GM23338 (cell line): Measurements from ENCODE around the gene DCAF12. TPM values are rescaled to one million over a fixed set of nuclear protein-coding genes. Genes with fewer than 3 reads are reported as not detected.

Experiments
- ATAC-seq: fragments of 200-7000 bp; cut with Tn5 transposase; 3 replicates; pipeline ENCODE4 v1.9.1; 2020
- DNase-seq: peaks from one replicate; pipeline ENCODE4 v3.0.0-alpha.2; 2015; ENCODE audit warnings: low spot score
- H2AFZ ChIP-seq: fragments of 200-600 bp; sonication (generic); 2 replicates; pipeline ENCODE4 v1.8.0; 2016; ENCODE audit warnings: antibody characterized with exemption, mild to moderate bottlenecking, moderate library complexity
- H3F3A ChIP-seq: fragments of 200-600 bp; sonication (generic); replicated peaks from 2 replicates; pipeline ENCODE4 v1.8.0; 2017; ENCODE audit warnings: antibody characterized with exemption, mixed run types, low read depth
- H3K27ac ChIP-seq: fragments of 200-600 bp; sonication (generic); 2 replicates; pipeline ENCODE4 v1.6.1; 2016; ENCODE audit warnings: low read depth
- H3K27me3 ChIP-seq: fragments of 200-600 bp; sonication (generic); 2 replicates; pipeline ENCODE4 v1.8.0; 2016; ENCODE audit warnings: mild to moderate bottlenecking, mixed run types, moderate library complexity; ENCODE audit not compliant: insufficient read depth
- H3K36me3 ChIP-seq: fragments of 200-600 bp; sonication (generic); 2 replicates; pipeline ENCODE4 v1.8.0; 2016; ENCODE audit warnings: mild to moderate bottlenecking; ENCODE audit not compliant: insufficient read depth
- H3K4me1 ChIP-seq: fragments of 200-600 bp; sonication (generic); 2 replicates; pipeline ENCODE4 v1.8.0; 2016; ENCODE audit warnings: mild to moderate bottlenecking, moderate library complexity; ENCODE audit not compliant: insufficient read depth
- H3K4me2 ChIP-seq: fragments of 200-600 bp; sonication (generic); 2 replicates; pipeline ENCODE4 v1.7.1; 2017; ENCODE audit warnings: mixed run types
- H3K4me3 ChIP-seq: fragments of 200-600 bp; sonication (generic); 2 replicates; pipeline ENCODE4 v1.6.1; 2016; ENCODE audit warnings: mixed run types
- H3K79me2 ChIP-seq: fragments of 200-600 bp; sonication (generic); replicated peaks from 2 replicates; pipeline ENCODE4 v1.8.0; 2017; ENCODE audit warnings: mild to moderate bottlenecking; ENCODE audit not compliant: insufficient read depth
- H3K9me2 ChIP-seq: fragments of 200-600 bp; sonication (generic); 2 replicates; pipeline ENCODE4 v1.8.0; 2017; ENCODE audit not compliant: insufficient read depth
- H4K20me1 ChIP-seq: fragments of 200-600 bp; sonication (generic); replicated peaks from 2 replicates; pipeline ENCODE4 v1.8.0; 2017; ENCODE audit warnings: mild to moderate bottlenecking; ENCODE audit not compliant: insufficient read depth
- H3K27ac Mint-ChIP-seq: 2 replicates; pipeline ENCODE4 v1.8.0; 2020; ENCODE audit warnings: inconsistent platforms, mild to moderate bottlenecking, moderate library complexity, mixed read lengths
- H3K27me3 Mint-ChIP-seq: 3 replicates; pipeline ENCODE4 v1.8.0; 2022; ENCODE audit warnings: low read depth, mild to moderate bottlenecking, moderate library complexity, mixed read lengths, inconsistent platforms; ENCODE audit not compliant: insufficient read depth, poor library complexity
- H3K36me3 Mint-ChIP-seq: 3 replicates; pipeline ENCODE4 v1.8.0; 2021; ENCODE audit warnings: low read depth, mild to moderate bottlenecking, inconsistent platforms, moderate library complexity, mixed read lengths
- H3K4me1 Mint-ChIP-seq: 3 replicates; pipeline ENCODE4 v1.8.0; 2020; ENCODE audit warnings: mild to moderate bottlenecking, inconsistent platforms, mixed read lengths
- H3K4me3 Mint-ChIP-seq: 3 replicates; pipeline ENCODE4 v1.8.0; 2021; ENCODE audit warnings: moderate library complexity, mild to moderate bottlenecking, inconsistent platforms, mixed read lengths
- H3K9me3 Mint-ChIP-seq: 3 replicates; pipeline ENCODE4 v1.8.0; 2020; ENCODE audit warnings: moderate library complexity, mild to moderate bottlenecking, inconsistent platforms, mixed read lengths
- CREB1 ChIP-seq: fragments of 250-450 bp; sonication (Bioruptor Pico); IDR thresholded peaks from 2 replicates; pipeline ENCODE4 v1.5.0; 2020; ENCODE audit warnings: low read depth, mild to moderate bottlenecking, moderate library complexity
- EZH2 ChIP-seq: fragments of 200-600 bp; sonication (generic); IDR thresholded peaks from one replicate; pipeline ENCODE4 v1.8.0; 2017; ENCODE audit warnings: antibody characterized with exemption, mild to moderate bottlenecking, low read depth; ENCODE audit not compliant: unreplicated experiment
- EZH2phosphoT487 ChIP-seq: fragments of 200-600 bp; sonication (generic); IDR thresholded peaks from one replicate; pipeline ENCODE4 v1.8.1; 2018; ENCODE audit warnings: antibody characterized with exemption; ENCODE audit not compliant: unreplicated experiment
- JUNB ChIP-seq: IDR thresholded peaks from one replicate; pipeline ENCODE4 v1.6.1; 2016; ENCODE audit warnings: antibody characterized with exemption; ENCODE audit not compliant: unreplicated experiment
- NANOG ChIP-seq: IDR thresholded peaks from 2 replicates; pipeline ENCODE4 v1.6.1; 2016; ENCODE audit warnings: antibody characterized with exemption, borderline replicate concordance
- POLR2AphosphoS5 ChIP-seq: IDR thresholded peaks from 2 replicates; pipeline ENCODE4 v1.6.1; 2016; ENCODE audit warnings: antibody characterized with exemption, low read depth
- STAT1 ChIP-seq: IDR thresholded peaks from one replicate; pipeline ENCODE4 v1.6.1; 2016; ENCODE audit warnings: antibody characterized with exemption; ENCODE audit not compliant: unreplicated experiment
- polyA plus RNA-seq: library from polyadenylated mRNA; unstranded; fragments of >200 nt; fragmentation: Nextera tagmentation; extraction: Ambion mirVana; gene quantifications from 2 replicates; pipeline ENCODE4 v1.2.1, GENCODE V29; 2016
- total RNA-seq: library from RNA; depleted of rRNA; stranded (reverse); fragments of >200 nt; shearing (Covaris generic); gene quantifications from 2 replicates; pipeline ENCODE4 v1.2.3, GENCODE V29; 2014
- TF ChIP-seq, protein P1 (sequence below): IDR thresholded peaks from one replicate; pipeline ENCODE4 v1.6.1; 2018; ENCODE audit warnings: antibody characterized with exemption; ENCODE audit not compliant: unreplicated experiment
- TF ChIP-seq, protein P2 (sequence below): IDR thresholded peaks from 2 replicates; pipeline ENCODE4 v1.6.1; 2016; ENCODE audit warnings: antibody characterized with exemption
- TF ChIP-seq, protein P3 (sequence below), 2 experiments: fragments of 200-600 bp in 1 of 2; sonication (generic) in 1 of 2; conservative IDR thresholded peaks; 2 replicates each; pipeline versions ENCODE4 v1.5.1 to v1.6.1; 2016 to 2017; ENCODE audit warnings: antibody characterized with exemption in 2 of 2, low read depth in 2 of 2, mild to moderate bottlenecking in 2 of 2, moderate library complexity in 1 of 2
- TF ChIP-seq, protein P4 (sequence below): fragments of 250-450 bp; sonication (Bioruptor Pico); IDR thresholded peaks from 2 replicates; pipeline ENCODE4 v1.5.0; 2020; ENCODE audit warnings: mild to moderate bottlenecking, moderate library complexity

The DCAF12 gene
- total and polyA plus RNA-seq, 2 experiments from 2014 or later = 9.5 to 20.7 TPM

DNA sequence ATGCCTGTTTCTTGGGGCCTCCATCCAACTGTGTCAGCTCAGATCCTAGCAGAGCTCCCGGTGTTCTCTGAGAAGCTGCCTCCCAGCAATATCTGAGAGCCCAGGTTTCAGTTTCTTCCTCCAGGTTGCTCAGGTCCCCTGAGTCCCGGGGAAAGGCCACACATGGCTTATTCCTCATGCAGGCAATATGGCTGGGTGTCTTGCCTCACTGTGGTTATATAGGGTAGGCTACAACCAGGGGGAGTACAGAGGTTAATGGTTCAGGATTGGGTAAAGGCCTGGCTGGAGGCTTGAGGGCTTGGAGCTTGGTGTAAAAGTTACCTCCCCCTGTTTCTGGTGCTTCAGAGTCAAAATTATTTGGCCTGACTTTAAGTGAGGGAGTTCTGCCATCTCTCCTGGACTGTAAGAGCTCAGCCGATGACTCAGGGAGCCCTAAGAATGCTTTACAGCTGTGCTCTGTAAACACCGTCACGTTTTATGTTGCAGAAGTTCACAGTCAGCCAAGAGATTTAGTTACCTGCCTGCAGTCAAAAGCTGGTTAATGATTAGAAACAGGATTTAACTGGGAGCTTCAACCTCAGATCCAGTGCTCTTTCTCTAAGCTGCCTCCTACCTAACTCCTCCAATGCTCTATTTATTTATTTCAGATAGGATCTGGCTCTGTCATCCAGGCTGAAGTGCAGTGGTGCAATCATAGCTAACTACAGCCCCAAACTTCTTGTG is 53.5 kb downstream of the DCAF12 start:
- peaks cover 15% of the 10 kb centered on the region for H3K4me1 Mint-ChIP-seq
- peak overlapping the region; percentile 83 for H3K27ac Mint-ChIP-seq
- no peaks in the 10 kb centered on the region for H3K27me3 ChIP-seq
- H3K36me3 Mint-ChIP-seq = no peaks in the 10 kb centered on the region
- H3K9me2 ChIP-seq = no peaks in the 10 kb centered on the region
- peak overlapping the region; percentile 92 for H2AFZ ChIP-seq
- H3K4me3 Mint-ChIP-seq = no peak overlapping the region
- no peak overlapping the region; the same call in 1 of the 2 replicates for H3K4me2 ChIP-seq
- no peaks in the 10 kb centered on the region for H3K9me3 Mint-ChIP-seq
- peaks cover 10% of the 10 kb centered on the region for H3K27me3 Mint-ChIP-seq
- DNase-seq (no peak), ATAC-seq (peak; percentile 27)
- no peaks in the 10 kb centered on the region for H3K79me2 ChIP-seq
- H4K20me1 ChIP-seq = no peaks in the 10 kb centered on the region
- H3K4me1 ChIP-seq = peaks cover 9% of the 10 kb centered on the region; the same call in 1 of the 2 replicates
- H3F3A ChIP-seq = 0 out of 2 replicates have a peak, but pooled peaks cover 4% of the 10 kb centered on the region
- no peak overlapping the region for H3K4me3 ChIP-seq
- TF ChIP-seq, protein P1, sequence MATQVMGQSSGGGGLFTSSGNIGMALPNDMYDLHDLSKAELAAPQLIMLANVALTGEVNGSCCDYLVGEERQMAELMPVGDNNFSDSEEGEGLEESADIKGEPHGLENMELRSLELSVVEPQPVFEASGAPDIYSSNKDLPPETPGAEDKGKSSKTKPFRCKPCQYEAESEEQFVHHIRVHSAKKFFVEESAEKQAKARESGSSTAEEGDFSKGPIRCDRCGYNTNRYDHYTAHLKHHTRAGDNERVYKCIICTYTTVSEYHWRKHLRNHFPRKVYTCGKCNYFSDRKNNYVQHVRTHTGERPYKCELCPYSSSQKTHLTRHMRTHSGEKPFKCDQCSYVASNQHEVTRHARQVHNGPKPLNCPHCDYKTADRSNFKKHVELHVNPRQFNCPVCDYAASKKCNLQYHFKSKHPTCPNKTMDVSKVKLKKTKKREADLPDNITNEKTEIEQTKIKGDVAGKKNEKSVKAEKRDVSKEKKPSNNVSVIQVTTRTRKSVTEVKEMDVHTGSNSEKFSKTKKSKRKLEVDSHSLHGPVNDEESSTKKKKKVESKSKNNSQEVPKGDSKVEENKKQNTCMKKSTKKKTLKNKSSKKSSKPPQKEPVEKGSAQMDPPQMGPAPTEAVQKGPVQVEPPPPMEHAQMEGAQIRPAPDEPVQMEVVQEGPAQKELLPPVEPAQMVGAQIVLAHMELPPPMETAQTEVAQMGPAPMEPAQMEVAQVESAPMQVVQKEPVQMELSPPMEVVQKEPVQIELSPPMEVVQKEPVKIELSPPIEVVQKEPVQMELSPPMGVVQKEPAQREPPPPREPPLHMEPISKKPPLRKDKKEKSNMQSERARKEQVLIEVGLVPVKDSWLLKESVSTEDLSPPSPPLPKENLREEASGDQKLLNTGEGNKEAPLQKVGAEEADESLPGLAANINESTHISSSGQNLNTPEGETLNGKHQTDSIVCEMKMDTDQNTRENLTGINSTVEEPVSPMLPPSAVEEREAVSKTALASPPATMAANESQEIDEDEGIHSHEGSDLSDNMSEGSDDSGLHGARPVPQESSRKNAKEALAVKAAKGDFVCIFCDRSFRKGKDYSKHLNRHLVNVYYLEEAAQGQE = no peak
- TF ChIP-seq EZH2 = no peak
- TF ChIP-seq CREB1 (CRISPR knock-in tag) = no peak
- TF ChIP-seq, protein P2, sequence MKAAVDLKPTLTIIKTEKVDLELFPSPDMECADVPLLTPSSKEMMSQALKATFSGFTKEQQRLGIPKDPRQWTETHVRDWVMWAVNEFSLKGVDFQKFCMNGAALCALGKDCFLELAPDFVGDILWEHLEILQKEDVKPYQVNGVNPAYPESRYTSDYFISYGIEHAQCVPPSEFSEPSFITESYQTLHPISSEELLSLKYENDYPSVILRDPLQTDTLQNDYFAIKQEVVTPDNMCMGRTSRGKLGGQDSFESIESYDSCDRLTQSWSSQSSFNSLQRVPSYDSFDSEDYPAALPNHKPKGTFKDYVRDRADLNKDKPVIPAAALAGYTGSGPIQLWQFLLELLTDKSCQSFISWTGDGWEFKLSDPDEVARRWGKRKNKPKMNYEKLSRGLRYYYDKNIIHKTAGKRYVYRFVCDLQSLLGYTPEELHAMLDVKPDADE = no peak
- TF ChIP-seq, protein P3, sequence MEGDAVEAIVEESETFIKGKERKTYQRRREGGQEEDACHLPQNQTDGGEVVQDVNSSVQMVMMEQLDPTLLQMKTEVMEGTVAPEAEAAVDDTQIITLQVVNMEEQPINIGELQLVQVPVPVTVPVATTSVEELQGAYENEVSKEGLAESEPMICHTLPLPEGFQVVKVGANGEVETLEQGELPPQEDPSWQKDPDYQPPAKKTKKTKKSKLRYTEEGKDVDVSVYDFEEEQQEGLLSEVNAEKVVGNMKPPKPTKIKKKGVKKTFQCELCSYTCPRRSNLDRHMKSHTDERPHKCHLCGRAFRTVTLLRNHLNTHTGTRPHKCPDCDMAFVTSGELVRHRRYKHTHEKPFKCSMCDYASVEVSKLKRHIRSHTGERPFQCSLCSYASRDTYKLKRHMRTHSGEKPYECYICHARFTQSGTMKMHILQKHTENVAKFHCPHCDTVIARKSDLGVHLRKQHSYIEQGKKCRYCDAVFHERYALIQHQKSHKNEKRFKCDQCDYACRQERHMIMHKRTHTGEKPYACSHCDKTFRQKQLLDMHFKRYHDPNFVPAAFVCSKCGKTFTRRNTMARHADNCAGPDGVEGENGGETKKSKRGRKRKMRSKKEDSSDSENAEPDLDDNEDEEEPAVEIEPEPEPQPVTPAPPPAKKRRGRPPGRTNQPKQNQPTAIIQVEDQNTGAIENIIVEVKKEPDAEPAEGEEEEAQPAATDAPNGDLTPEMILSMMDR (conservative IDR thresholded peaks at IDR 0.05; ENCODE audit: low read depth in 2 of 2) = no peak
- no peak for TF ChIP-seq NANOG
- TF ChIP-seq, protein P4, sequence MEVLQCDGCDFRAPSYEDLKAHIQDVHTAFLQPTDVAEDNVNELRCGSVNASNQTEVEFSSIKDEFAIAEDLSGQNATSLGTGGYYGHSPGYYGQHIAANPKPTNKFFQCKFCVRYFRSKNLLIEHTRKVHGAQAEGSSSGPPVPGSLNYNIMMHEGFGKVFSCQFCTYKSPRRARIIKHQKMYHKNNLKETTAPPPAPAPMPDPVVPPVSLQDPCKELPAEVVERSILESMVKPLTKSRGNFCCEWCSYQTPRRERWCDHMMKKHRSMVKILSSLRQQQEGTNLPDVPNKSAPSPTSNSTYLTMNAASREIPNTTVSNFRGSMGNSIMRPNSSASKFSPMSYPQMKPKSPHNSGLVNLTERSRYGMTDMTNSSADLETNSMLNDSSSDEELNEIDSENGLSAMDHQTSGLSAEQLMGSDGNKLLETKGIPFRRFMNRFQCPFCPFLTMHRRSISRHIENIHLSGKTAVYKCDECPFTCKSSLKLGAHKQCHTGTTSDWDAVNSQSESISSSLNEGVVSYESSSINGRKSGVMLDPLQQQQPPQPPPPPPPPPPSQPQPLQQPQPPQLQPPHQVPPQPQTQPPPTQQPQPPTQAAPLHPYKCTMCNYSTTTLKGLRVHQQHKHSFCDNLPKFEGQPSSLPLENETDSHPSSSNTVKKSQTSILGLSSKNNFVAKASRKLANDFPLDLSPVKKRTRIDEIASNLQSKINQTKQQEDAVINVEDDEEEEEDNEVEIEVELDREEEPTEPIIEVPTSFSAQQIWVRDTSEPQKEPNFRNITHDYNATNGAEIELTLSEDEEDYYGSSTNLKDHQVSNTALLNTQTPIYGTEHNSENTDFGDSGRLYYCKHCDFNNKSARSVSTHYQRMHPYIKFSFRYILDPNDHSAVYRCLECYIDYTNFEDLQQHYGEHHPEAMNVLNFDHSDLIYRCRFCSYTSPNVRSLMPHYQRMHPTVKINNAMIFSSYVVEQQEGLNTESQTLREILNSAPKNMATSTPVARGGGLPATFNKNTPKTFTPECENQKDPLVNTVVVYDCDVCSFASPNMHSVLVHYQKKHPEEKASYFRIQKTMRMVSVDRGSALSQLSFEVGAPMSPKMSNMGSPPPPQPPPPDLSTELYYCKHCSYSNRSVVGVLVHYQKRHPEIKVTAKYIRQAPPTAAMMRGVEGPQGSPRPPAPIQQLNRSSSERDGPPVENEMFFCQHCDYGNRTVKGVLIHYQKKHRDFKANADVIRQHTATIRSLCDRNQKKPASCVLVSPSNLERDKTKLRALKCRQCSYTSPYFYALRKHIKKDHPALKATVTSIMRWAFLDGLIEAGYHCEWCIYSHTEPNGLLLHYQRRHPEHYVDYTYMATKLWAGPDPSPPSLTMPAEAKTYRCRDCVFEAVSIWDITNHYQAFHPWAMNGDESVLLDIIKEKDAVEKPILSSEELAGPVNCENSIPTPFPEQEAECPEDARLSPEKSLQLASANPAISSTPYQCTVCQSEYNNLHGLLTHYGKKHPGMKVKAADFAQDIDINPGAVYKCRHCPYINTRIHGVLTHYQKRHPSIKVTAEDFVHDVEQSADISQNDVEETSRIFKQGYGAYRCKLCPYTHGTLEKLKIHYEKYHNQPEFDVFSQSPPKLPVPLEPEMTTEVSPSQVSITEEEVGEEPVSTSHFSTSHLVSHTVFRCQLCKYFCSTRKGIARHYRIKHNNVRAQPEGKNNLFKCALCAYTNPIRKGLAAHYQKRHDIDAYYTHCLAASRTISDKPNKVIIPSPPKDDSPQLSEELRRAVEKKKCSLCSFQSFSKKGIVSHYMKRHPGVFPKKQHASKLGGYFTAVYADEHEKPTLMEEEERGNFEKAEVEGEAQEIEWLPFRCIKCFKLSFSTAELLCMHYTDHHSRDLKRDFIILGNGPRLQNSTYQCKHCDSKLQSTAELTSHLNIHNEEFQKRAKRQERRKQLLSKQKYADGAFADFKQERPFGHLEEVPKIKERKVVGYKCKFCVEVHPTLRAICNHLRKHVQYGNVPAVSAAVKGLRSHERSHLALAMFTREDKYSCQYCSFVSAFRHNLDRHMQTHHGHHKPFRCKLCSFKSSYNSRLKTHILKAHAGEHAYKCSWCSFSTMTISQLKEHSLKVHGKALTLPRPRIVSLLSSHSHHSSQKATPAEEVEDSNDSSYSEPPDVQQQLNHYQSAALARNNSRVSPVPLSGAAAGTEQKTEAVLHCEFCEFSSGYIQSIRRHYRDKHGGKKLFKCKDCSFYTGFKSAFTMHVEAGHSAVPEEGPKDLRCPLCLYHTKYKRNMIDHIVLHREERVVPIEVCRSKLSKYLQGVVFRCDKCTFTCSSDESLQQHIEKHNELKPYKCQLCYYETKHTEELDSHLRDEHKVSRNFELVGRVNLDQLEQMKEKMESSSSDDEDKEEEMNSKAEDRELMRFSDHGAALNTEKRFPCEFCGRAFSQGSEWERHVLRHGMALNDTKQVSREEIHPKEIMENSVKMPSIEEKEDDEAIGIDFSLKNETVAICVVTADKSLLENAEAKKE (CRISPR knock-in tag) = no peak
- TF ChIP-seq JUNB = no peak
- TF ChIP-seq STAT1 = no peak
- no peak for TF ChIP-seq EZH2phosphoT487
- TF ChIP-seq POLR2AphosphoS5 = no peak
- H3K36me3 ChIP-seq = no peaks in the 10 kb centered on the region
- no peak overlapping the region for H3K27ac ChIP-seq
